SK-N-SH treated with all-trans-retinoic acid at 6 μM for 48 hours (cell line): ENCODE results near the gene KIT.

Experiments used
- ATAC-seq: fragments of 200-7000 bp; cut with Tn5 transposase; 3 replicates; pipeline ENCODE4 v1.9.1; 2020; ENCODE audit warnings: mild to moderate bottlenecking, moderate library complexity
- BACH2 ChIP-seq: fragments of 250-450 bp; sonication (Bioruptor Pico); IDR thresholded peaks from 2 replicates; pipeline ENCODE4 v1.9.0; 2021; ENCODE audit warnings: mild to moderate bottlenecking, borderline replicate concordance
- CSDC2 ChIP-seq: fragments of 250-450 bp; sonication (Bioruptor Pico); IDR thresholded peaks from 2 replicates; pipeline ENCODE4 v1.5.0; 2020; ENCODE audit warnings: mild to moderate bottlenecking, moderate library complexity
- ESRRG ChIP-seq: fragments of 250-450 bp; sonication (Bioruptor Pico); IDR thresholded peaks from 2 replicates; pipeline ENCODE4 v1.6.1; 2021; ENCODE audit warnings: mild to moderate bottlenecking
- GLIS3 ChIP-seq: fragments of 250-450 bp; sonication (Bioruptor Pico); IDR thresholded peaks from 2 replicates; pipeline ENCODE4 v1.5.0; 2020; ENCODE audit warnings: mild to moderate bottlenecking, moderate library complexity
- ISL1 ChIP-seq: fragments of 250-450 bp; sonication (Bioruptor Pico); IDR thresholded peaks from 2 replicates; pipeline ENCODE4 v2.1.2; 2022; ENCODE audit warnings: mild to moderate bottlenecking, moderate library complexity
- OSR1 ChIP-seq: fragments of 250-450 bp; sonication (Bioruptor Pico); IDR thresholded peaks from 2 replicates; pipeline ENCODE4 v1.8.0; 2022; ENCODE audit warnings: moderate library complexity, mild to moderate bottlenecking, inconsistent platforms
- PPARA ChIP-seq: fragments of 250-450 bp; sonication (Bioruptor Pico); IDR thresholded peaks from 2 replicates; pipeline ENCODE4 v1.5.0; 2020; ENCODE audit warnings: mild to moderate bottlenecking, borderline replicate concordance
- RARB ChIP-seq: fragments of 250-450 bp; sonication (Bioruptor Pico); IDR thresholded peaks from 2 replicates; pipeline ENCODE4 v1.8.0; 2021; ENCODE audit warnings: mild to moderate bottlenecking, moderate library complexity
- SNAI2 ChIP-seq: fragments of 250-450 bp; sonication (Bioruptor Pico); IDR thresholded peaks from 2 replicates; pipeline ENCODE4 v1.5.0; 2020; ENCODE audit warnings: mild to moderate bottlenecking, moderate library complexity
- TCF4 ChIP-seq: fragments of 250-450 bp; sonication (Bioruptor Pico); IDR thresholded peaks from 2 replicates; pipeline ENCODE4 v1.8.0; 2021; ENCODE audit warnings: mild to moderate bottlenecking, moderate library complexity, borderline replicate concordance
- TOX ChIP-seq: fragments of 250-450 bp; sonication (Bioruptor Pico); IDR thresholded peaks from 2 replicates; pipeline ENCODE4 v1.8.0; 2021; ENCODE audit warnings: mild to moderate bottlenecking, moderate library complexity, borderline replicate concordance
- ZC3H10 ChIP-seq: fragments of 250-450 bp; sonication (Bioruptor Pico); IDR thresholded peaks from 2 replicates; pipeline ENCODE4 v1.5.1; 2021; ENCODE audit warnings: mild to moderate bottlenecking, moderate library complexity
- ZFP3 ChIP-seq: fragments of 250-450 bp; sonication (Bioruptor Pico); IDR thresholded peaks from 2 replicates; pipeline ENCODE4 v1.5.0; 2020; ENCODE audit warnings: mild to moderate bottlenecking, moderate library complexity
- ZFP30 ChIP-seq: fragments of 450-650 bp; formaldehyde crosslinking; IDR thresholded peaks from 2 replicates; pipeline ENCODE4 v1.5.0; 2022; ENCODE audit warnings: mild to moderate bottlenecking, moderate library complexity
- ZNF565 ChIP-seq: fragments of 450-650 bp; formaldehyde crosslinking; conservative IDR thresholded peaks from 2 replicates; pipeline ENCODE4 v1.5.0; 2020; ENCODE audit warnings: low read depth, mild to moderate bottlenecking, moderate library complexity
- ZNF70 ChIP-seq: fragments of 450-650 bp; formaldehyde crosslinking; IDR thresholded peaks from 2 replicates; pipeline ENCODE4 v1.5.0; 2020; ENCODE audit warnings: mild to moderate bottlenecking, moderate library complexity
- ZNF8 ChIP-seq: fragments of 450-650 bp; formaldehyde crosslinking; IDR thresholded peaks from 2 replicates; pipeline ENCODE4 v1.5.0; 2020; ENCODE audit warnings: mild to moderate bottlenecking, moderate library complexity
- TF ChIP-seq, protein P1 (sequence below): fragments of 250-450 bp; sonication (Bioruptor Pico); IDR thresholded peaks from 2 replicates; pipeline ENCODE4 v1.5.1; 2020; ENCODE audit warnings: low read depth, mild to moderate bottlenecking, moderate library complexity
- TF ChIP-seq, protein P2 (sequence below): fragments of 250-450 bp; sonication (Bioruptor Pico); IDR thresholded peaks from 2 replicates; pipeline ENCODE4 v1.8.0; 2020; ENCODE audit warnings: mild to moderate bottlenecking, moderate library complexity, borderline replicate concordance
- TF ChIP-seq, protein P3 (sequence below): fragments of 250-450 bp; sonication (Bioruptor Pico); IDR thresholded peaks from 2 replicates; pipeline ENCODE4 v1.8.0; 2021; ENCODE audit warnings: low read depth, mild to moderate bottlenecking, moderate library complexity, borderline replicate concordance
- TF ChIP-seq, protein P4 (sequence below): fragments of 250-450 bp; sonication (Bioruptor Pico); IDR thresholded peaks from 2 replicates; pipeline ENCODE4 v1.5.0; 2020; ENCODE audit warnings: mild to moderate bottlenecking, moderate library complexity

The KIT gene

DNA sequence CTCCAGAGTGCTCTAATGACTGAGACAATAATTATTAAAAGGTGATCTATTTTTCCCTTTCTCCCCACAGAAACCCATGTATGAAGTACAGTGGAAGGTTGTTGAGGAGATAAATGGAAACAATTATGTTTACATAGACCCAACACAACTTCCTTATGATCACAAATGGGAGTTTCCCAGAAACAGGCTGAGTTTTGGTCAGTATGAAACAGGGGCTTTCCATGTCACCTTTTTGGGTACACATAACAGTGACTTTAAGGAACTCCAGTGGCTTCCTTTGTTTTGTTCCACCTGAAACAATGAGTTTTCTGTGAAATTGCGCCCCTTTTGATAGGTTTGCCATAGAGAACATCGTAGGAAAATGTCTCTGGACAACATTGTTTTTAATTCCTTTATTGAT lies 69.6 kb downstream of the KIT start (continued):
- TF ChIP-seq ZNF8, result no peak

DNA sequence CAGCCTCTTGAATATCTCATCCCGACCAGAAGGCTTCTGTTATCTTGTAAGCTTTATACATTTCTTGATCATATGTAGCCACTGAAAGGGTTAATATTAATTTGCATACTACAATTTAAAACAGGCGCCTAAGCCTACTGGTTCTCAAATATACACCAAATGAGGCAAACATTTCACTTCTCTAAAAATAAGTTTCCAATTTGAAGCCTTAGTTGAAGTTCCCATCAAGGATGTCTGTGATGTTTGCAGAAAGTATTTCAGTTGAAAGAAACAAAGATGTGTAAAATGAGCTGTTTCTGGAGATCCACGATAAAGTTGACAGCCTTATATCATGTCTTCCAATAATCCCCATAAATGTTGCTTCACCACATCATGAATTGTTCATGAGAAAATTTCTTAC lies 70.6 kb downstream of the KIT start:
- TF ChIP-seq ZNF565 (no peak), ESRRG (no peak), SNAI2 (CRISPR knock-in tag) (no peak), PPARA (CRISPR knock-in tag) (no peak), ZFP30 (no peak), ISL1 (CRISPR knock-in tag) (no peak), ZC3H10 (no peak), OSR1 (CRISPR knock-in tag) (no peak), RARB (CRISPR knock-in tag) (no peak), ZFP3 (CRISPR knock-in tag) (no peak), ZNF70 (CRISPR knock-in tag) (no peak), GLIS3 (no peak)
- TF ChIP-seq, protein P1, sequence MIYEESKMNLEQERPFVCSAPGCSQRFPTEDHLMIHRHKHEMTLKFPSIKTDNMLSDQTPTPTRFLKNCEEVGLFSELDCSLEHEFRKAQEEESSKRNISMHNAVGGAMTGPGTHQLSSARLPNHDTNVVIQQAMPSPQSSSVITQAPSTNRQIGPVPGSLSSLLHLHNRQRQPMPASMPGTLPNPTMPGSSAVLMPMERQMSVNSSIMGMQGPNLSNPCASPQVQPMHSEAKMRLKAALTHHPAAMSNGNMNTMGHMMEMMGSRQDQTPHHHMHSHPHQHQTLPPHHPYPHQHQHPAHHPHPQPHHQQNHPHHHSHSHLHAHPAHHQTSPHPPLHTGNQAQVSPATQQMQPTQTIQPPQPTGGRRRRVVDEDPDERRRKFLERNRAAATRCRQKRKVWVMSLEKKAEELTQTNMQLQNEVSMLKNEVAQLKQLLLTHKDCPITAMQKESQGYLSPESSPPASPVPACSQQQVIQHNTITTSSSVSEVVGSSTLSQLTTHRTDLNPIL, result no peak
- ATAC-seq, result no peak

DNA sequence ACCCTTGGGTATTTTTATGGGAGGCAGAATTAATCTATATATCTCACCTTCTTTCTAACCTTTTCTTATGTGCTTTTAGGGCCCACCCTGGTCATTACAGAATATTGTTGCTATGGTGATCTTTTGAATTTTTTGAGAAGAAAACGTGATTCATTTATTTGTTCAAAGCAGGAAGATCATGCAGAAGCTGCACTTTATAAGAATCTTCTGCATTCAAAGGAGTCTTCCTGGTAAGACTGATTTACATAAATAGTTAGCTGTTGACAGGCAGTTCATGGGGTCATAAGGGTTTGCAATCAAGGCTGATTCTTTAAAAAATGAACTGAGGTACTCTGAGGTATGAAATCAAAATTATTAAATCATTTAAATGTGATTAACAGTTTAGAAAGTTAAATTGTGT lies 71.5 kb downstream of the KIT start:
- no peak for TF ChIP-seq ZFP30
- TF ChIP-seq RARB (CRISPR knock-in tag), result no peak
- no peak for TF ChIP-seq GLIS3
- TF ChIP-seq SNAI2 (CRISPR knock-in tag), result no peak
- TF ChIP-seq, protein P2, sequence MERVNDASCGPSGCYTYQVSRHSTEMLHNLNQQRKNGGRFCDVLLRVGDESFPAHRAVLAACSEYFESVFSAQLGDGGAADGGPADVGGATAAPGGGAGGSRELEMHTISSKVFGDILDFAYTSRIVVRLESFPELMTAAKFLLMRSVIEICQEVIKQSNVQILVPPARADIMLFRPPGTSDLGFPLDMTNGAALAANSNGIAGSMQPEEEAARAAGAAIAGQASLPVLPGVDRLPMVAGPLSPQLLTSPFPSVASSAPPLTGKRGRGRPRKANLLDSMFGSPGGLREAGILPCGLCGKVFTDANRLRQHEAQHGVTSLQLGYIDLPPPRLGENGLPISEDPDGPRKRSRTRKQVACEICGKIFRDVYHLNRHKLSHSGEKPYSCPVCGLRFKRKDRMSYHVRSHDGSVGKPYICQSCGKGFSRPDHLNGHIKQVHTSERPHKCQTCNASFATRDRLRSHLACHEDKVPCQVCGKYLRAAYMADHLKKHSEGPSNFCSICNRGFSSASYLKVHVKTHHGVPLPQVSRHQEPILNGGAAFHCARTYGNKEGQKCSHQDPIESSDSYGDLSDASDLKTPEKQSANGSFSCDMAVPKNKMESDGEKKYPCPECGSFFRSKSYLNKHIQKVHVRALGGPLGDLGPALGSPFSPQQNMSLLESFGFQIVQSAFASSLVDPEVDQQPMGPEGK (CRISPR knock-in tag), result no peak
- no peak for TF ChIP-seq ZFP3 (CRISPR knock-in tag)
- TF ChIP-seq, protein P1, result no peak
- no peak for TF ChIP-seq BACH2 (CRISPR knock-in tag)
- TF ChIP-seq ZNF70 (CRISPR knock-in tag), result no peak
- no peak for TF ChIP-seq ESRRG
- TF ChIP-seq OSR1 (CRISPR knock-in tag), result no peak
- no peak for TF ChIP-seq PPARA (CRISPR knock-in tag)
- TF ChIP-seq TOX, result no peak
- no peak for TF ChIP-seq ISL1 (CRISPR knock-in tag)
- TF ChIP-seq TCF4 (CRISPR knock-in tag), result no peak
- TF ChIP-seq ZC3H10, result no peak
- TF ChIP-seq ZNF565, result no peak
- TF ChIP-seq, protein P3, sequence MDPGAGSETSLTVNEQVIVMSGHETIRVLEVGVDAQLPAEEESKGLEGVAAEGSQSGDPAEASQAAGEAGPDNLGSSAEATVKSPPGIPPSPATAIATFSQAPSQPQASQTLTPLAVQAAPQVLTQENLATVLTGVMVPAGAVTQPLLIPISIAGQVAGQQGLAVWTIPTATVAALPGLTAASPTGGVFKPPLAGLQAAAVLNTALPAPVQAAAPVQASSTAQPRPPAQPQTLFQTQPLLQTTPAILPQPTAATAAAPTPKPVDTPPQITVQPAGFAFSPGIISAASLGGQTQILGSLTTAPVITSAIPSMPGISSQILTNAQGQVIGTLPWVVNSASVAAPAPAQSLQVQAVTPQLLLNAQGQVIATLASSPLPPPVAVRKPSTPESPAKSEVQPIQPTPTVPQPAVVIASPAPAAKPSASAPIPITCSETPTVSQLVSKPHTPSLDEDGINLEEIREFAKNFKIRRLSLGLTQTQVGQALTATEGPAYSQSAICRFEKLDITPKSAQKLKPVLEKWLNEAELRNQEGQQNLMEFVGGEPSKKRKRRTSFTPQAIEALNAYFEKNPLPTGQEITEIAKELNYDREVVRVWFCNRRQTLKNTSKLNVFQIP, result no peak
- no peak for TF ChIP-seq CSDC2 (CRISPR knock-in tag)
- no peak for ATAC-seq

DNA sequence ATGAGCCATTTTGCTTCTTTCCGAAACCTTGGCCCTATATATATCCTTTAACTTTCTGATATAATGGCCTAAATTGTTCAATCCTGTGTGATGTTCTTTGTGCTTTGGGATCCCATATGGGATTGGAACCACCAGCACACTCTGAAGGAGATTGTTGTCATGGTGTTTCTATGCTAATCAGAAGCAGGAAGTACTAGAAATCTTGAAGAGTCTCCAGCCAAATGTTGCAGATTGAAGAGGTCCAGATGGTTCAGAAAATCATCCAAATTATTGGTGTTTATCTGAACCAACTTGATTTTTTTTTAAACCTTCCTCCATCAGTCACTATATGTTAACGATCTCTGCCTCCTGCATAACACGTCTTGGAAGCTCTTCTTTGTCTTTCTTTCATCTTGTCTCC lies 72.8 kb downstream of the KIT start:
- ATAC-seq, result no peak
- TF ChIP-seq SNAI2 (CRISPR knock-in tag) (no peak), RARB (CRISPR knock-in tag) (no peak), OSR1 (CRISPR knock-in tag) (no peak), GLIS3 (no peak), PPARA (CRISPR knock-in tag) (no peak), TOX (no peak)
- TF ChIP-seq, protein P3, result no peak
- TF ChIP-seq, protein P4, sequence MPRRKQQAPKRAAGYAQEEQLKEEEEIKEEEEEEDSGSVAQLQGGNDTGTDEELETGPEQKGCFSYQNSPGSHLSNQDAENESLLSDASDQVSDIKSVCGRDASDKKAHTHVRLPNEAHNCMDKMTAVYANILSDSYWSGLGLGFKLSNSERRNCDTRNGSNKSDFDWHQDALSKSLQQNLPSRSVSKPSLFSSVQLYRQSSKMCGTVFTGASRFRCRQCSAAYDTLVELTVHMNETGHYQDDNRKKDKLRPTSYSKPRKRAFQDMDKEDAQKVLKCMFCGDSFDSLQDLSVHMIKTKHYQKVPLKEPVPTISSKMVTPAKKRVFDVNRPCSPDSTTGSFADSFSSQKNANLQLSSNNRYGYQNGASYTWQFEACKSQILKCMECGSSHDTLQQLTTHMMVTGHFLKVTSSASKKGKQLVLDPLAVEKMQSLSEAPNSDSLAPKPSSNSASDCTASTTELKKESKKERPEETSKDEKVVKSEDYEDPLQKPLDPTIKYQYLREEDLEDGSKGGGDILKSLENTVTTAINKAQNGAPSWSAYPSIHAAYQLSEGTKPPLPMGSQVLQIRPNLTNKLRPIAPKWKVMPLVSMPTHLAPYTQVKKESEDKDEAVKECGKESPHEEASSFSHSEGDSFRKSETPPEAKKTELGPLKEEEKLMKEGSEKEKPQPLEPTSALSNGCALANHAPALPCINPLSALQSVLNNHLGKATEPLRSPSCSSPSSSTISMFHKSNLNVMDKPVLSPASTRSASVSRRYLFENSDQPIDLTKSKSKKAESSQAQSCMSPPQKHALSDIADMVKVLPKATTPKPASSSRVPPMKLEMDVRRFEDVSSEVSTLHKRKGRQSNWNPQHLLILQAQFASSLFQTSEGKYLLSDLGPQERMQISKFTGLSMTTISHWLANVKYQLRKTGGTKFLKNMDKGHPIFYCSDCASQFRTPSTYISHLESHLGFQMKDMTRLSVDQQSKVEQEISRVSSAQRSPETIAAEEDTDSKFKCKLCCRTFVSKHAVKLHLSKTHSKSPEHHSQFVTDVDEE (CRISPR knock-in tag), result no peak
